Upper lobe of left lung (tissue), 4 donors: ENCODE results near the gene PTPRN2.

ENCODE experiments used
- EP300 ChIP-seq, 4 donors: sonication (generic); formaldehyde crosslinking; IDR thresholded peaks; one replicate each; pipeline ENCODE4 v1.5.1; 2017; ENCODE audit warnings: antibody characterized with exemption in 4 of 4, control low read depth in 2 of 4
- POLR2A ChIP-seq, 4 donors: fragments of 450-650 bp; IDR thresholded peaks; one replicate each; pipeline ENCODE4 v1.5.1; 2016 to 2017; ENCODE audit warnings: antibody characterized with exemption in 4 of 4, mild to moderate bottlenecking in 2 of 4
- POLR2AphosphoS5 ChIP-seq, 2 donors: sonication (generic); formaldehyde crosslinking; IDR thresholded peaks; one replicate each; pipeline ENCODE4 v1.5.1; 2017; ENCODE audit warnings: antibody characterized with exemption in 2 of 2
- TF ChIP-seq, protein P1 (sequence below), 6 experiments: fragments of 450-650 bp in 4 of 6; fragments of 200-600 bp in 2 of 6; sonication (generic) in 2 of 6; IDR thresholded peaks; one replicate each; pipeline ENCODE4 v1.5.1; 2016 to 2019; ENCODE audit warnings: antibody characterized with exemption in 6 of 6

GRCh38 chr7:158066085-158066484 lies 521.5 kb downstream of the PTPRN2 start:
- TF ChIP-seq, protein P1, sequence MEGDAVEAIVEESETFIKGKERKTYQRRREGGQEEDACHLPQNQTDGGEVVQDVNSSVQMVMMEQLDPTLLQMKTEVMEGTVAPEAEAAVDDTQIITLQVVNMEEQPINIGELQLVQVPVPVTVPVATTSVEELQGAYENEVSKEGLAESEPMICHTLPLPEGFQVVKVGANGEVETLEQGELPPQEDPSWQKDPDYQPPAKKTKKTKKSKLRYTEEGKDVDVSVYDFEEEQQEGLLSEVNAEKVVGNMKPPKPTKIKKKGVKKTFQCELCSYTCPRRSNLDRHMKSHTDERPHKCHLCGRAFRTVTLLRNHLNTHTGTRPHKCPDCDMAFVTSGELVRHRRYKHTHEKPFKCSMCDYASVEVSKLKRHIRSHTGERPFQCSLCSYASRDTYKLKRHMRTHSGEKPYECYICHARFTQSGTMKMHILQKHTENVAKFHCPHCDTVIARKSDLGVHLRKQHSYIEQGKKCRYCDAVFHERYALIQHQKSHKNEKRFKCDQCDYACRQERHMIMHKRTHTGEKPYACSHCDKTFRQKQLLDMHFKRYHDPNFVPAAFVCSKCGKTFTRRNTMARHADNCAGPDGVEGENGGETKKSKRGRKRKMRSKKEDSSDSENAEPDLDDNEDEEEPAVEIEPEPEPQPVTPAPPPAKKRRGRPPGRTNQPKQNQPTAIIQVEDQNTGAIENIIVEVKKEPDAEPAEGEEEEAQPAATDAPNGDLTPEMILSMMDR (IDR thresholded peaks at IDR 0.05): no peak
- TF ChIP-seq POLR2AphosphoS5 (IDR thresholded peaks at IDR 0.05) (no peak), EP300 (IDR thresholded peaks at IDR 0.05) (no peak), POLR2A (IDR thresholded peaks at IDR 0.05) (no peak)
